ENCODE measurements around the gene LSM3.

LSM3 gene

GRCh38 chr3:14242490-14243311 is 64.1 kb downstream of the LSM3 start:
- no peak for DNase-seq (ENCODE audit: low spot score)

- no peak for DNase-seq (ENCODE audit: low spot score)
These were observed 65.2 kb downstream of the LSM3 start for GRCh38 chr3:14243782-14244181.

GRCh38 chr3:14244521-14245247 is 66.1 kb downstream of the LSM3 start:
- DNase-seq (ENCODE audit: low spot score), result no peak

GRCh38 chr3:14245248-14245639 is 66.6 kb downstream of the LSM3 start:
- no peak for DNase-seq (ENCODE audit: low spot score)

- DNase-seq (ENCODE audit: low spot score), result no peak
These were observed 67.2 kb downstream of the LSM3 start for GRCh38 chr3:14245822-14246221.

- DNase-seq (ENCODE audit: low spot score), result no peak
These were observed 67.8 kb downstream of the LSM3 start for GRCh38 chr3:14246414-14246813.

GRCh38 chr3:14248477-14248848 is 69.8 kb downstream of the LSM3 start:
- no peak for DNase-seq (ENCODE audit: low spot score)

- DNase-seq (ENCODE audit: low spot score), result no peak
These were observed 70.4 kb downstream of the LSM3 start for GRCh38 chr3:14248849-14249523.

All from HuH-7 (cell line).